Measurements from ENCODE around the gene YBX2.

YBX2 gene

GRCh38 chr17:7322520-7323194 lies 28.2 kb upstream of the YBX2 start:
- no peak for DNase-seq

GRCh38 chr17:7321466-7321865 lies 27.0 kb upstream of the YBX2 start:
- no peak for DNase-seq

- DNase-seq: no peak
Measured at GRCh38 chr17:7318121-7318860, 23.9 kb upstream of the YBX2 start.

- no peak for DNase-seq
Measured at GRCh38 chr17:7317161-7317803, 22.8 kb upstream of the YBX2 start.

- DNase-seq: no peak
Measured at GRCh38 chr17:7315570-7316235, 21.3 kb upstream of the YBX2 start.

GRCh38 chr17:7314719-7315569 lies 20.5 kb upstream of the YBX2 start, which contains the start of gene GPS2:
GPS2 (minus strand) TSS chr17:7315360; CDS start chr17:7315052, 308 bp downstream.
- peak; percentile 93 for DNase-seq

- DNase-seq: no peak
Measured at GRCh38 chr17:7313890-7314718, 19.7 kb upstream of the YBX2 start.

GRCh38 chr17:7313088-7313889 lies 18.9 kb upstream of the YBX2 start:
- peak; percentile 31 for DNase-seq

- no peak for DNase-seq
Measured at GRCh38 chr17:7312432-7313087, 18.1 kb upstream of the YBX2 start.

GRCh38 chr17:7311110-7311705 lies 16.8 kb upstream of the YBX2 start:
- no peak for DNase-seq

- DNase-seq: no peak
Measured at GRCh38 chr17:7309628-7310027, 15.2 kb upstream of the YBX2 start.

GRCh38 chr17:7308625-7309433 lies 14.4 kb upstream of the YBX2 start:
- peak; percentile 89 for DNase-seq

- DNase-seq: peak; percentile 50
Measured at GRCh38 chr17:7307686-7308624, 13.5 kb upstream of the YBX2 start.

- peak; percentile 100 for DNase-seq
Measured at GRCh38 chr17:7306911-7307685, 12.7 kb upstream of the YBX2 start, which contains the start of gene EIF5A. EIF5A (plus strand) TSS chr17:7307628; CDS start chr17:7309636, 2,008 bp downstream.

- DNase-seq: no peak
Measured at GRCh38 chr17:7304179-7304578, 9.7 kb upstream of the YBX2 start.

GRCh38 chr17:7296189-7296861 lies 1.9 kb upstream of the YBX2 start:
- DNase-seq: peak; percentile 65

Measured in stimulated activated CD4-positive, alpha-beta T cell treated with anti-CD3 and anti-CD28 coated beads, Interleukin-4, amount 100 ng/mL, for 24 hours (primary cell).